Natural killer cell (primary cell): Measurements from ENCODE around the gene PRKAG2. TPM values are rescaled to one million over a fixed set of nuclear protein-coding genes. Genes with fewer than 3 reads are reported as not detected.

Source experiments
- ATAC-seq, 3 donors: fragments of 150-1000 bp in 2 of 3; fragments of 200-7000 bp in 1 of 3; cut with Tn5 transposase; 1 replicate in 1 of 3; 2 replicates in 2 of 3; pipeline ENCODE4 v1.10.0; 2021; ENCODE audit warnings: mild to moderate bottlenecking in 2 of 3, moderate library complexity in 2 of 3
- DNase-seq, 2 donors: peaks; one replicate each; pipeline versions ENCODE4 v3.0.0 to v3.0.0-alpha.2; 2013 to 2021; ENCODE audit warnings: mixed read lengths in 1 of 2
- H3K27ac ChIP-seq: one replicate; pipeline ENCODE4 v1.5.1; 2013; ENCODE audit warnings: mild to moderate bottlenecking, low read length
- H3K27me3 ChIP-seq: one replicate; pipeline ENCODE4 v1.6.1; 2013; ENCODE audit warnings: low read length; ENCODE audit not compliant: control insufficient read depth, insufficient read depth
- H3K36me3 ChIP-seq: one replicate; pipeline ENCODE4 v1.6.1; 2013; ENCODE audit warnings: low read length; ENCODE audit not compliant: control insufficient read depth, insufficient read depth
- H3K4me1 ChIP-seq: one replicate; pipeline ENCODE4 v1.6.1; 2013; ENCODE audit warnings: low read length; ENCODE audit not compliant: control insufficient read depth, insufficient read depth
- H3K4me3 ChIP-seq: one replicate; pipeline ENCODE4 v1.5.1; 2013; ENCODE audit warnings: low read length
- H3K9me3 ChIP-seq: one replicate; pipeline ENCODE4 v1.6.1; 2013; ENCODE audit warnings: low read length; ENCODE audit not compliant: control insufficient read depth, insufficient read depth
- H3K27ac Mint-ChIP-seq, 2 donors: one replicate each; pipeline ENCODE4 v1.8.0; 2022; ENCODE audit warnings: mild to moderate bottlenecking in 2 of 2, mixed read lengths in 2 of 2, moderate library complexity in 1 of 2
- H3K27me3 Mint-ChIP-seq, 2 donors: one replicate each; pipeline ENCODE4 v1.8.0; 2022; ENCODE audit warnings: low read depth in 2 of 2, mixed read lengths in 2 of 2
- H3K36me3 Mint-ChIP-seq: one replicate; pipeline ENCODE4 v1.8.0; 2022; ENCODE audit warnings: mixed read lengths
- H3K4me1 Mint-ChIP-seq, 2 donors: one replicate each; pipeline ENCODE4 v1.8.0; 2022; ENCODE audit warnings: mixed read lengths in 2 of 2
- H3K4me3 Mint-ChIP-seq: one replicate; pipeline ENCODE4 v1.8.0; 2022; ENCODE audit warnings: mild to moderate bottlenecking, moderate library complexity, mixed read lengths
- H3K9me3 Mint-ChIP-seq, 2 donors: one replicate each; pipeline ENCODE4 v1.8.0; 2022; ENCODE audit warnings: mixed read lengths in 2 of 2
- WGBS: methylation state at CpG from one replicate; pipeline ENCODE4 v1.1.7; 2013; ENCODE audit warnings: missing lambda C conversion rate; ENCODE audit not compliant: insufficient coverage; 5-methylcytosine and 5-hydroxymethylcytosine counted together
- intact Hi-C: fragments of 100-400 bp; cut with micrococcal nuclease; formaldehyde crosslinking; loops from one replicate; pipeline ENCODE4 v1.14.2; 2022
- total RNA-seq, 4 donors: library from RNA; stranded (reverse); fragments of 120-200 nt in 1 of 4; gene quantifications; one replicate each; pipeline versions ENCODE4 v1.2.3 to v1.2.4, GENCODE V29; 2013 to 2022
- TF ChIP-seq, protein P1 (sequence below): fragments of 200-600 bp; IDR thresholded peaks from one replicate; pipeline ENCODE4 v1.8.0; 2022; ENCODE audit warnings: antibody characterized with exemption

The PRKAG2 gene
- total RNA-seq, 3 donors from 2014 or later (not counting 1 experiment from before 2014, with no cell fraction given) = 42.6 to 66.5 (median 64.4) TPM

DNA sequence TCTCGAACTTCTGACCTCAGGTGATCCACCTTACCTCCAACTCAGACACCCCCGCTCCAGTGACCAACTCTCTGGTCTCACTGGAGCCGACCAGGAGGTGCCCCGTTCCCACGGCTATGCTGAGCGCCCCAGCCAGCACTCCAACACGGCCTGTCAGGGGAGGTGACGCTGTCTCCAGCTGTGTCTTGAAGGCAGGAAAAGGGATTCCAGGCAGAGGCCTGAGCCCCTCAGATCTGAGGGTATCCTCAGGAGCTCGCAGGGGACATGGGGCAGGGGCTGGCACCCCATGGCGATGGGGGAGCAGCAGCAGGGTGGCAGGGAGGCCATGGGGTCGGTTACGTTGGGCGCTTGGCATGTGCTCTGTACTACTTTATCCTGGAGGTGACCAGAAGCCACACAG, 262.9 kb downstream of the PRKAG2 start:
- 98% methylated on average over 13 of the region's 13 CpGs for WGBS

DNA sequence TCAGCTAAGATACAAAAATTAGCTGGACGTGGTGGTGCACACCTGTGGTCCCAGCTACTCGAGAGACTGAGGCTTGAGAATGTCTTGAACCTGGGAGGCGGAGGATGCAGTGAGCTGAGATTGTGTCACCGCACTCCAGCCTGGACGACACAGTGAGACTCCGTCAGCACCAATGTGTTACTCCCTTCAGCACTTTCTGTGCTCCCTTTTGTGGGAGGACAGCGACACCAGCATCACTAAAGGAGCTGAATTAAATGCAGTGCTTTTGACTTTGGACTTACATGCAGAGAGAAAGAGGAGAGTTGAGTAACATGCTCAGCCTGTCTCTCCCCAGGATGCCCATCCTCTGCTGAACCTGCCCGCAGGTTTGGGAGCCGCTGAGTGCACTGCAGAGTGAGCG, 265.0 kb downstream of the PRKAG2 start:
- H3K4me1 Mint-ChIP-seq = peaks cover 24 to 37% of the 10 kb centered on the region in 2 donors
- WGBS = 97% methylated on average over 10 of the region's 10 CpGs
- H3K36me3 ChIP-seq = peaks cover 2% of the 10 kb centered on the region
- no peak overlapping the region for H3K4me3 Mint-ChIP-seq
- ATAC-seq = no peak
- TF ChIP-seq, protein P1, sequence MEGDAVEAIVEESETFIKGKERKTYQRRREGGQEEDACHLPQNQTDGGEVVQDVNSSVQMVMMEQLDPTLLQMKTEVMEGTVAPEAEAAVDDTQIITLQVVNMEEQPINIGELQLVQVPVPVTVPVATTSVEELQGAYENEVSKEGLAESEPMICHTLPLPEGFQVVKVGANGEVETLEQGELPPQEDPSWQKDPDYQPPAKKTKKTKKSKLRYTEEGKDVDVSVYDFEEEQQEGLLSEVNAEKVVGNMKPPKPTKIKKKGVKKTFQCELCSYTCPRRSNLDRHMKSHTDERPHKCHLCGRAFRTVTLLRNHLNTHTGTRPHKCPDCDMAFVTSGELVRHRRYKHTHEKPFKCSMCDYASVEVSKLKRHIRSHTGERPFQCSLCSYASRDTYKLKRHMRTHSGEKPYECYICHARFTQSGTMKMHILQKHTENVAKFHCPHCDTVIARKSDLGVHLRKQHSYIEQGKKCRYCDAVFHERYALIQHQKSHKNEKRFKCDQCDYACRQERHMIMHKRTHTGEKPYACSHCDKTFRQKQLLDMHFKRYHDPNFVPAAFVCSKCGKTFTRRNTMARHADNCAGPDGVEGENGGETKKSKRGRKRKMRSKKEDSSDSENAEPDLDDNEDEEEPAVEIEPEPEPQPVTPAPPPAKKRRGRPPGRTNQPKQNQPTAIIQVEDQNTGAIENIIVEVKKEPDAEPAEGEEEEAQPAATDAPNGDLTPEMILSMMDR = no peak
- H3K27ac Mint-ChIP-seq = no peak overlapping the region
- H3K27ac ChIP-seq = no peak overlapping the region
- H3K36me3 Mint-ChIP-seq = no peaks in the 10 kb centered on the region
- intact Hi-C loops = no loop called here
- H3K4me3 ChIP-seq = no peak overlapping the region
- no peaks in the 10 kb centered on the region for H3K4me1 ChIP-seq
- no peak for DNase-seq
- H3K27me3 ChIP-seq = no peaks in the 10 kb centered on the region
- H3K9me3 ChIP-seq = no peaks in the 10 kb centered on the region
- H3K27me3 Mint-ChIP-seq = no peaks in the 10 kb centered on the region
- H3K9me3 Mint-ChIP-seq = no peaks in the 10 kb centered on the region

More for the DNA sequence above, 262.9 kb downstream of the PRKAG2 start:
- H3K4me3 Mint-ChIP-seq = no peak overlapping the region
- TF ChIP-seq, protein P1 = no peak
- no peak overlapping the region for H3K27ac Mint-ChIP-seq
- peaks cover 16 to 21% of the 10 kb centered on the region in 2 donors for H3K4me1 Mint-ChIP-seq
- Histone ChIP-seq H3K9me3 (no peaks in the 10 kb centered on the region), H3K27me3 (no peaks in the 10 kb centered on the region), H3K36me3 (peaks cover 2% of the 10 kb centered on the region), H3K27ac (no peak overlapping the region), H3K4me3 (no peak overlapping the region), H3K4me1 (no peaks in the 10 kb centered on the region)
- DNase-seq (no peak), ATAC-seq (no peak)
- no peaks in the 10 kb centered on the region for H3K9me3 Mint-ChIP-seq
- intact Hi-C loops = no loop called here
- no peaks in the 10 kb centered on the region for H3K27me3 Mint-ChIP-seq
- H3K36me3 Mint-ChIP-seq = no peaks in the 10 kb centered on the region

- H3K36me3 ChIP-seq = peaks cover 2% of the 10 kb centered on the region
- no peaks in the 10 kb centered on the region for H3K36me3 Mint-ChIP-seq
- TF ChIP-seq, protein P1 = no peak
- H3K27ac ChIP-seq = no peak overlapping the region
- intact Hi-C loops = no loop called here
- ATAC-seq (no peak), DNase-seq (no peak)
- H3K27ac Mint-ChIP-seq = no peak overlapping the region
- H3K27me3 Mint-ChIP-seq = no peaks in the 10 kb centered on the region
- no peaks in the 10 kb centered on the region for H3K9me3 ChIP-seq
- no peak overlapping the region for H3K4me3 ChIP-seq
- H3K4me3 Mint-ChIP-seq = no peak overlapping the region
- WGBS = 94% methylated on average over 11 of the region's 11 CpGs
- no peaks in the 10 kb centered on the region for H3K4me1 ChIP-seq
- peaks cover 18 to 31% of the 10 kb centered on the region in 2 donors for H3K4me1 Mint-ChIP-seq
- no peaks in the 10 kb centered on the region for H3K9me3 Mint-ChIP-seq
- H3K27me3 ChIP-seq = no peaks in the 10 kb centered on the region
Measured at GRCh38 chr7:151611041-151611440, 265.9 kb downstream of the PRKAG2 start.

GRCh38 chr7:151608031-151608551, 268.8 kb downstream of the PRKAG2 start:
- no peaks in the 10 kb centered on the region for H3K27me3 Mint-ChIP-seq
- peak overlapping the region; percentile 3 to 21 for H3K27ac Mint-ChIP-seq
- ATAC-seq (no peak), DNase-seq (no peak)
- TF ChIP-seq, protein P1 = no peak
- intact Hi-C loops = no loop called here
- no peaks in the 10 kb centered on the region for H3K36me3 Mint-ChIP-seq
- H3K9me3 Mint-ChIP-seq = no peaks in the 10 kb centered on the region
- H3K27ac ChIP-seq = no peak overlapping the region
- H3K9me3 ChIP-seq = no peaks in the 10 kb centered on the region
- no peak overlapping the region for H3K4me3 ChIP-seq
- H3K4me1 Mint-ChIP-seq = peaks cover 8 to 30% of the 10 kb centered on the region in 2 donors
- H3K27me3 ChIP-seq = no peaks in the 10 kb centered on the region
- 94% methylated on average over 15 of the region's 15 CpGs for WGBS
- no peaks in the 10 kb centered on the region for H3K4me1 ChIP-seq
- no peak overlapping the region for H3K4me3 Mint-ChIP-seq
- H3K36me3 ChIP-seq = peaks cover 4% of the 10 kb centered on the region
